Activated CD4-positive, alpha-beta T cell treated with anti-CD3 and anti-CD28 coated beads, Interleukin-2, amount 50 U/mL, for 48 hours (primary cell): ENCODE measurements around the gene DRC7.

Source experiments
- DNase-seq, 2 experiments: peaks; one replicate each; pipeline ENCODE4 v3.0.0-alpha.2; 2020

Gene DRC7, protein sequence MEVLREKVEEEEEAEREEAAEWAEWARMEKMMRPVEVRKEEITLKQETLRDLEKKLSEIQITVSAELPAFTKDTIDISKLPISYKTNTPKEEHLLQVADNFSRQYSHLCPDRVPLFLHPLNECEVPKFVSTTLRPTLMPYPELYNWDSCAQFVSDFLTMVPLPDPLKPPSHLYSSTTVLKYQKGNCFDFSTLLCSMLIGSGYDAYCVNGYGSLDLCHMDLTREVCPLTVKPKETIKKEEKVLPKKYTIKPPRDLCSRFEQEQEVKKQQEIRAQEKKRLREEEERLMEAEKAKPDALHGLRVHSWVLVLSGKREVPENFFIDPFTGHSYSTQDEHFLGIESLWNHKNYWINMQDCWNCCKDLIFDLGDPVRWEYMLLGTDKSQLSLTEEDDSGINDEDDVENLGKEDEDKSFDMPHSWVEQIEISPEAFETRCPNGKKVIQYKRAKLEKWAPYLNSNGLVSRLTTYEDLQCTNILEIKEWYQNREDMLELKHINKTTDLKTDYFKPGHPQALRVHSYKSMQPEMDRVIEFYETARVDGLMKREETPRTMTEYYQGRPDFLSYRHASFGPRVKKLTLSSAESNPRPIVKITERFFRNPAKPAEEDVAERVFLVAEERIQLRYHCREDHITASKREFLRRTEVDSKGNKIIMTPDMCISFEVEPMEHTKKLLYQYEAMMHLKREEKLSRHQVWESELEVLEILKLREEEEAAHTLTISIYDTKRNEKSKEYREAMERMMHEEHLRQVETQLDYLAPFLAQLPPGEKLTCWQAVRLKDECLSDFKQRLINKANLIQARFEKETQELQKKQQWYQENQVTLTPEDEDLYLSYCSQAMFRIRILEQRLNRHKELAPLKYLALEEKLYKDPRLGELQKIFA

DNA sequence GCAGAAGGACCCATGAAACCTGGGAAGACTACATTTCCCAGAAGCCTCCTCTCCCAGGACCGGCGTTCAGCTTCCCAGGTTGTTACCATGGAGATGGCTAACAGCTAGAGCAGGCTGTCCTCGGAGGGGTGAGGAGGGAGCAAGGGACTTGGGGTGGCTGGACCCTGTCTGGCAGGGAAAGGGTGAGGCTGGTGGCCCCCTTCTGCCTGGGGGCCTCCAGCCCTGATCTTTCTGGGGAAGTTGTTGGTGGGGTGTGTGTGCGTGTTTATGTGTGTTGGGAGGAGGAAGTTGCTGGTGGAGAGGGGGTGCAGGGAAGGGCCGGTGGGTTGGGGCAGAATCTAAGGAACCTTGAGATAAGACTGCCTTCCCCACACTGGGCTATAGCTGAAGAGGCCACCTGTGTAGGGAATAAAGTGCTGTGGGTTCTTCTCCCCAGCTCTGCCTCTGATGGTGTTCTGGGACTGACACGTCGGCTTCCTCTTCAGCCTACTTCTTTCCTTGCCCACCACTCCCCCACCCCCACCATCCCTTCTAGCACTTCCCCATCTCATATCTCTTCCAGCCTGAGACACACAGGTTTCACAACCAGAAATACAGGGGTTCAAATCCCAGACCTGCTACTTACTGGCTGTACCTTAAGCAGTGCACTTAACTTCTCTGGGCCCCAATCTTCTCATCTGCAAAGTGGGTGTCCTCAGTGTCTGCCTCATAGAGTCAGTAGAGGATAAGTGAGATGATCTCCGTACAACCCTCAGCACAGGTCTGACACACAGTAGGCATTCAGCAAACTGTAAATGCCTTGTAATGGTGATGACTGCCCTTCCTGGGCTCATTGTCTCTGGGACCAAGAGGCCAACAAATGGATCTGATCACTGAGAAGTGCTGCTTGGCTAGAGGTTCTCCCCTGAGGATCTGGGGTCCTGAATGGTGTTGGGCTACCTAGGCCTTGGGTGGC, at the start of gene DRC7:
TSS of gene DRC7 (plus strand) at position 82 of the 955 bp plus-strand sequence. CDS start 3,144 bp downstream, outside the sequence.
- DNase-seq: peak in 1 of 2 experiments; percentile 25

DNA sequence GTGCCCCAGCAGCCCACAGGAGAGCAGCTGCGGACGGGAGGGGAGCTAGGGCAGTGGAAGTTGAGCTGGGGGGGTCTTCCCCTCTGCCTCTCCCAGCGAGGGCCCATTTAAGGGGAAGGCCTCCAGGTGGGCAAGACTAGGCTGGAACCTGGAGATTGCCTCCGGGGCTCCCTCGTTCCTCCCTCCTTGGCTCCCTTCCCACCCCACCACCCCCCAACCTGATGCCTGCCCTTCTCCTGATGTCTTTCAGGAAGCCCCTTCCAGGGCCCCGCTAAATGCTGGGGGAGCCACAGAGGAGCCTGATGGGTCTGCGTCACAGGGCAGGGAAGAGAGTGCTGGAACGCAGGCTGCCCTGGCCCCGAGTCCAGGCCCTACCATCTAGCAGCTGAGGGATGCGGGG, 49.4 kb upstream of the DRC7 start:
- DNase-seq: no peak

DNA sequence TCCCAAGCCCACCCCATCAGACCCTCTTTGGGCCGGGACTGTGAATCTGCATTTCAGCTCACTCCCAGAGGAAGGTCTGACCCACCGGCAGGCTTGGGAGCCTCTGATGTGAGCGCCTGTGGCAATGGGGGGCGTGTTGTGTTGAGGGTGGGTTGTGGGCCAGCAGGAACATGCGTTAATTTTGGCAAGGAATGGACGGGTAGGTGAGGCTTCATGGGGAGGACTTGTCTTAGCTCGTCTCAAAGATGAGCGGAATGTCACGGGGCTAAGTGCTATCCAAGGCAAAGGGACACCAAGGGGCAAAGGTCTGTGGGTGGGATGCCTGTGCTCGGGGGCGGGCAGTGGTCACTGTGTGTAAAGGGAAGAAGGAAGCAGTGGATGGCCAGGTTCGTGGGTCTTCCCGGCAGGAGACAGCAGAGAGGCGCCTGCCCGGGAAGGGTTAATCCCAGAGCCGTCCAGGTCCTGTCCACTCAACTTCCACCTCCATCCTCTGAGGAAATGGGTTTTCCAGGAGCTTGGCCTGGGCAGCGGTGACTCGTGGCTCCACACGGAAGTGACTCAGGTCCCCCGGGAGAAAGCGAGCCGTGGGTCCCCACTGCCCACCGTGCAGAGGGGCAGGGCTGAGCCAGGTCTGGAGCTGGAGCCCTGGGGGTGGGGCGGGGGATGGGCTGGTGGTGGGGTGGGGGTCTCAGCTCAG, 48.8 kb upstream of the DRC7 start:
- no peak for DNase-seq

DNA sequence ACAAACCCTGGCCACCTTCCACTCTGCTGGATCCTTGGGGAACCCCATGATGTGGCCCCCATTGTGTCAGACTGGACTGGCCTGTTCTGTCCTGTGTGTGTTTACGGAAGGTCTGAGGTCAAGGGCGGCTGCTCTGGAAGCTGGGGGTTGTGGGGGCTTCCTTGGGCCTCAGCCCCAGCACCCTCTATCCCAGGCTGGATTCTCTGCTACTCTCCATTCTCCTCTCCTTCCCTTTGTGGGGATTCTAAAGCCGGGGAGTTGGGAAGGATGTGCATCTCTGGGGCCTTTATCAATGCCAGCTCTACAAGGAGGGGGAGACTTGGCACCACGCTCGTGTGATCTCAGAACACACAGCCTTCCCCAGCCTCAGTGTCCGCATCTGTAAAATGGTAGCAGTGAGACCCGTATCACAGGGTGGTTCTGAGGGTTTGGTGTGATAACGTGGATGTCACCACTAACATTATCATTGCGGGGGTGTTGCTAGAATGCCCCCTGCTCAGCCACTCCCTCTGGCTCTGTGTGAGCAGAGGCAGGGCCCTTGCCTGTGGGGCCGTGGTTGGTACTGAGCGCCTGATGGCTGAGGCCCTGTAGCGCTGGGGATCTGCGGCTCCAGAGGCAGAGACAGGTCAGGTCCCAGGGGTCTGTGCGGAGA, 48.1 kb upstream of the DRC7 start:
- DNase-seq: no peak

DNA sequence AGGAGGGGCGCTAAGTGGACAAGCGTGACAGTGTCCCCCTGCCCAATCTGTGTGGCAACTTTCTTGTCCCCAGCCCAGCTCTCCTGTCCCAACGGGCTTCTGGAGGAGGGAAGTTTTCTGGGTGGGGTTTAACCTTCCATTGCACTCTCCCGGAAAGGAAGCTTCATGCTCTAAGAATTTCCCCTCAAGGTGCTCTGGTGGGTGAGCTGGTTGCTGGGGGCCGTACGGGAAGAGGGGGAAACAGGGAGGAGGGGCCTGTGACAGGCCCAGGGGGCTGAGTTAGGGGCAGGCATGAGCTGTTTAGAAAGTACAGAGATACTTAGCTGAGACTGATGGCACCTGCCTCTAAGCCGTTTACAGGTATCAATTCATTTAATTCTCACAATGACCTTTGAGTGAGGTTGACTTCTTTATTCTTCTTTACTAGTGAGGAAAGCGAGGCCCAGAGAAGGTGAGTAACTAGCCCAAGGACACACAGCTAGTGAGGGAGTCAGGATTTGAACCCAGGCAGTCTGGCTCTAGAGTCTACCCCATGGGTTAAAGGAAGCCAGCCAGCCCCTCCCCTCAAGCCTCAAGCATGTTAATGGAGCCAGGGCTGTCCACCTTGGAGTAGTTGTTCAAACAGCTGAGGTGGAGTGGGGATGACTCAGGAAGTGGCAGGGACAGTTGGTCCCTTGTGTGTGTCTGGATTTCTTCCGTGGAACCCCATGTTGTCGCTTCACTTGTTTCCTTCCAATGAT, 47.3 kb upstream of the DRC7 start:
- no peak for DNase-seq

DNA sequence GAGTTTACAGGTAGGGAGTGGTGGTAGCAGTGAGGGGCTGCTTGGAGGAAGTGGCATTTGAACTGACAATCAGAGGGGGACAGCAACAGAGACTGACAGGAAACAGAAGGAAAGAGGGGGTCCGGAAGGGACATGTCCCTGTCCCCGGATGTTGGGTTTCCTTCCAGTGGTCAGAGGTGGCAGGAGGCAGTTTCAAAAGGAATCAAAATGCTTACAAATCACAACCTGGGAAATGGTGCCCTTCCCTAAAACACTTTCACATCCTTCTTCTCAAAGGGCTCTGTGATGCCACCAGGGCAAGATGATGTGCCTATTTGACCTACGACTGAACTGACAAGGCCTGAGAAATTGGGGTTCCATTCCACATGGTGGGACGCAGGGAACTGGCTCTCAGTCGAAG, 46.5 kb upstream of the DRC7 start:
- DNase-seq: no peak

DNA sequence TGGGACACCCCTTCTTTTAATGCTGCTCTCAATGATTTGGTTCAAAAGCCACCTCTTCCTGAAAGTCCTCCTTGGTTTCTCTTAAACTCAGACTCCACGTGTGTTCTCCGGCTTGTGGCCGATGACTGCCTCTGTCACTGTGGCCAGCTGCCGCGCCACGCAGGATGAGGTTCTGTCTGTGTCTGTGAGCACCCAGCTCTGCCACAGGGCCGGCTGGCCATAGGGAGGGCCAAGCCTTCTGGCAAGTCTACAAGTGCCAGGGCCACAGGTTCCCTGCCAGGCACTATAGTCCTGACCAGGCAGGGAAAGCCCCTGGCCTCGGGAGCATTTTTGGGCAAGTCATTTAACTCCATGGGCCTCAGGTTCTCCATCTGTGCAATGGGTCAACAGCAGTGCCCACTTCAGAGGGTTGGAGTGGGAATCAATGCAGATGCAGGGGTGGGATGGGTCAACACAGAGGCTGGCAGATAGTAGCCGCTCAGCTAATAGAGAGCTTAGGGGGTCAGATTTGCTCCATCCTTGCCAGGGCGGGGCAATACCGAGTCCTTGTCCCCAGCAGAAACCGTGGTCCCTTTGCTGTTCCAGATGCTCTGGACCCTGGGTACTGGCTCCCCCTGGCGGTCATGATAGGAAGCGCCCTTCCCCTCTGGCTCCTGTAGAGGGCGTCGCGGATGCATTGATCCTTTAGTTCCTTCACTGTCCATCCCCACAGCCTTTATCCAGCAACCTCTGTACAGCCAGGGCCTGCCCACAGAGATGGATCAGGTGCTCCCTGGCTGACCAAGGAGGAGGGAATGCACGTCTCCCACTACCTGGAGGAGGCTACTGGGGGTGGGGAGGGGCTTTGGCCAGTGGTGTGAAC, 45.8 kb upstream of the DRC7 start:
- peak; percentile 91 to 93 for DNase-seq

DNA sequence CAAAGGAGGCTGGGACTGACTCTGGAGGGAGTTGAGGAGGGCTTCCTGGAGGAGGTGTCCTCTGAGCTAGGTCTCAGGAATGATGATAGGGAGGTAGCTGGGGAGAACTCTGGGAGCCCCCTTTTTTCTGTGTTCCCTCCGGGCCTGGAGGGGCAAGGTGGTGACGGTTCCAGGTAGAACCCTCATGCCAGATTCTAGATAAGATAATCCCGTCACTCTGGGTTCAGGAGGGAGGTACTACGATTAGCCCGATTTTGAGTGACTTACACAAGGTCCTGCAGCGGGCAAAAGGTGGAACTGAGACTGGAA, 45.2 kb upstream of the DRC7 start:
- no peak for DNase-seq

DNA sequence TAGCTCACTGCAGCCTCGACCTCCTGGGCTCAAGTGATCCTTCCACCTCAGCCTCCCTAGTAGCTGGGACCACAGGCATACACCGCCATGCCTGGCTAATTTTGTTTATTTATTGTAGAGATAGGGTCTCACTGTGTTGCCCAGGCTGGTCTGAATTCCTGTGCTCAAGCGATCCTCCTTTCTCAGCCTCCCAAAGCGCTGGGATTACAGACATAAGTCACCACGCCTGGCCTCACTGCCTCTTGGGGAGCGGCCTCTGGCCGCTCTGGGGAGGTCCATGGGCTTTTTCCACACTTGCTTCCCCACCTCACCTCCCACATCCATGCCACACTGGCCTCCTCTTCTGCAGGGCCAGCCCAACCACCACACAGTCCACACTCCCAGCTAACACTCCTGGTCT, 44.8 kb upstream of the DRC7 start:
- no peak for DNase-seq

GRCh38 chr16:57651344-57652333, 43.0 kb upstream of the DRC7 start:
- no peak for DNase-seq

GRCh38 chr16:57652695-57653471, 41.7 kb upstream of the DRC7 start:
- no peak for DNase-seq

- no peak for DNase-seq
These were observed 40.7 kb upstream of the DRC7 start for GRCh38 chr16:57653936-57654335.

DNA sequence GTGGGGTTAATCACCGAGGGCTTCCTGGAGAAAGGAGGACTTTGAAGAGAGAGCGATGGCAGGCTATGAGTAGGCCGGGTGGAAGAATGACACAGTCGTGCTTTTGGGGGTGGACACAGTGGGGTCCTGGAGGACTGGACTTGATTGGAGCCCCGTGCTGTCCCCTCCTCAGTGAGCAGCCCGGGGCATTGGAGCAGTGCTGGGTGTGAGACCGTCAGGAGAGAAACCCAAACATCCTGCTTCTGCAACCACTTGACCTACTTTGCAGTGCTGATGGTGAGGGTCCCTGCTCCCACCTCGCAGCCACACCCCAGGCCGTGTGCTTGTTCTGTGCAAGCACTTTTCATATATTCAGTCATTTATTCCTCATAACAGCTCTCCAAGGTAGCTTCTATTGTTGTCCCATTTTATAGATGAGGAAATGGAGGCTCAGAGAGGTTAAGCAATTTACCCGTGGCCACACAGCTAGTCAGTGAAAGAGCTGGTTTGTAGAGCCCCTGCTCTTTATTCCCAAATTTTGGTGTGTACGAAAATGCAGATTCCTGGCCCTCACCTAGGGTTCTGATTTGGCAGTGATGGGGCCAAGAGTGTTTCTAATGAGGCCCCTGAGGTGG, 38.2 kb upstream of the DRC7 start:
- no peak for DNase-seq

DNA sequence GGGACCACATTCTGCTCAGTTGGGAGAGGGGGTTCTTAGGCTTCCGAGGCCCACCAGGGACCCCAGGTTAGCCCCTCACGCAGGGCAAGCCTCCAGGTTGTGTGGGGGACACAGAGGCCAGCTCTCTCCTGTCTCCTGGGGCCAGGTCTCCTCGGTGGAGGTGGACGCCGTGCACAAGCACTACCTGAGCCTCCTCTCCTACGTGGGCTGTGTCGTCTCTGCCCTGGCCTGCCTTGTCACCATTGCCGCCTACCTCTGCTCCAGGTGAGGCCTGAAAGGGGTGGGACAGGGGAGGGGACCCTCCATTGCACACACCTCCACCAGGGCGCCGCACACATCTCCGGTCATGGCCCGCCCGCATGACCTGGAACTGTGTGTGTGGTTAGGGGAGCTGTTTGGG, 37.4 kb upstream of the DRC7 start:
- no peak for DNase-seq

- DNase-seq: no peak
These were observed 36.3 kb upstream of the DRC7 start for GRCh38 chr16:57658130-57658877.

DNA sequence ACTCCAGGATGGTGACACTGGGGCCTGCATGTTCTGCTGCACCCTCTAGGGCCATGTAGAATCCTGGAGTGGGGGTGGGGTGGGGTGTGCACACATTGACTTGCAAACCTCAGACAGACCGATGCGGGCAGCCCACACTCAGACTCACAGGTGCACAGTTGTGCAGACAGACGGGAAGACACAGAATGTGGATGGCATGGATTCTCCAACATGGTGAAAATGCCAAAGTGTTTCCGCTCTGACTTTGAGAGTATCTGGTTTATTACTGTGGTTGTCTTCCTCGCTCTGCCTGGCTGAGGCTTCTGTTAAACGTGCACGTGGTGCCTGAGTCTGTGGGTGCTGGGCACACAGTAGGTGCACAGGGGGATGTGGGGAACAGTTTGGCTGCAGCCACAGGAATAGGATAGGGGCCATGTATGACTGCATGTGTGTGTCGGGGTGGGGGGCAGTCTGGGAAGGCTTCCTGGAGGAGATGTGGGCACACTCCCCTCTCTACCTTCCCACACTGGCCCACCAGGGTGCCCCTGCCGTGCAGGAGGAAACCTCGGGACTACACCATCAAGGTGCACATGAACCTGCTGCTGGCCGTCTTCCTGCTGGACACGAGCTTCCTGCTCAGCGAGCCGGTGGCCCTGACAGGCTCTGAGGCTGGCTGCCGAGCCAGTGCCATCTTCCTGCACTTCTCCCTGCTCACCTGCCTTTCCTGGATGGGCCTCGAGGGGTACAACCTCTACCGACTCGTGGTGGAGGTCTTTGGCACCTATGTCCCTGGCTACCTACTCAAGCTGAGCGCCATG, 35.5 kb upstream of the DRC7 start:
- no peak for DNase-seq
